ENCODE results near the gene TBC1D1.

Gene TBC1D1

GRCh38 chr4:37885496-37885895 lies 5.4 kb upstream of the TBC1D1 start:
- Histone ChIP-seq H3K79me2 (no peaks in the 10 kb centered on the region), H2AFZ (no peak overlapping the region), H3K4me1 (no peaks in the 10 kb centered on the region), H3K27ac (no peak overlapping the region), H3K4me2 (ENCODE audit: low read length) (no peak overlapping the region), H3K4me3 (ENCODE audit: low read depth, low read length) (no peak overlapping the region), H3K27me3 (ENCODE audit: control insufficient read depth, insufficient read depth, low read length) (no peaks in the 10 kb centered on the region), H3K9me3 (ENCODE audit: control insufficient read depth, low read length) (no peaks in the 10 kb centered on the region), H3K9ac (no peak overlapping the region), H3K36me3 (ENCODE audit: control insufficient read depth, insufficient read depth, low read length) (no peaks in the 10 kb centered on the region)
- TF ChIP-seq CTCF (IDR thresholded peaks at IDR 0.05) = no peak

- Histone ChIP-seq H3K4me2 (ENCODE audit: low read length) (peak overlapping the region; percentile 94), H3K79me2 (no peaks in the 10 kb centered on the region), H3K9ac (no peak overlapping the region), H3K9me3 (ENCODE audit: control insufficient read depth, low read length) (no peaks in the 10 kb centered on the region), H3K4me1 (no peaks in the 10 kb centered on the region), H3K4me3 (ENCODE audit: low read depth, low read length) (peak overlapping the region; percentile 59), H3K27ac (no peak overlapping the region), H2AFZ (peak overlapping the region; percentile 73), H3K27me3 (ENCODE audit: control insufficient read depth, insufficient read depth, low read length) (no peaks in the 10 kb centered on the region), H3K36me3 (ENCODE audit: control insufficient read depth, insufficient read depth, low read length) (no peaks in the 10 kb centered on the region)
- no peak for TF ChIP-seq CTCF (IDR thresholded peaks at IDR 0.05)
These were observed 759 bp upstream of the TBC1D1 start for GRCh38 chr4:37889849-37890800.

GRCh38 chr4:37891260-37892159 lies 626 bp downstream of the TBC1D1 start:
- Histone ChIP-seq H3K79me2 (no peaks in the 10 kb centered on the region), H3K4me2 (ENCODE audit: low read length) (peak overlapping the region; percentile 94), H2AFZ (peak overlapping the region; percentile 73), H3K4me1 (no peaks in the 10 kb centered on the region), H3K27ac (no peak overlapping the region), H3K4me3 (ENCODE audit: low read depth, low read length) (peak overlapping the region; percentile 59), H3K27me3 (ENCODE audit: control insufficient read depth, insufficient read depth, low read length) (no peaks in the 10 kb centered on the region), H3K9me3 (ENCODE audit: control insufficient read depth, low read length) (no peaks in the 10 kb centered on the region), H3K36me3 (ENCODE audit: control insufficient read depth, insufficient read depth, low read length) (no peaks in the 10 kb centered on the region), H3K9ac (no peak overlapping the region)
- no peak for TF ChIP-seq CTCF (IDR thresholded peaks at IDR 0.05)

GRCh38 chr4:37892641-37893040 lies 1.8 kb downstream of the TBC1D1 start:
- no peak for TF ChIP-seq CTCF (IDR thresholded peaks at IDR 0.05)
- H3K9me3 ChIP-seq (ENCODE audit: control insufficient read depth, low read length) = no peaks in the 10 kb centered on the region
- H3K36me3 ChIP-seq (ENCODE audit: control insufficient read depth, insufficient read depth, low read length) = no peaks in the 10 kb centered on the region
- H3K9ac ChIP-seq = no peak overlapping the region
- no peak overlapping the region for H3K4me3 ChIP-seq (ENCODE audit: low read depth, low read length)
- H3K27me3 ChIP-seq (ENCODE audit: control insufficient read depth, insufficient read depth, low read length) = no peaks in the 10 kb centered on the region
- H3K27ac ChIP-seq = no peak overlapping the region
- no peaks in the 10 kb centered on the region for H3K79me2 ChIP-seq
- no peaks in the 10 kb centered on the region for H3K4me1 ChIP-seq
- no peak overlapping the region for H2AFZ ChIP-seq
- no peak overlapping the region for H3K4me2 ChIP-seq (ENCODE audit: low read length)

Measured in parathyroid adenoma (tissue), 2 donors.